GM21423 (cell line): Measurements from ENCODE around the gene GRB10.

Experiments
- ATAC-seq: cut with Tn5 transposase; IDR thresholded peaks from one replicate; pipeline ENCODE4 v1.9.1; 2021; ENCODE audit warnings: mild to moderate bottlenecking, moderate library complexity; ENCODE audit not compliant: unreplicated experiment

GRB10 gene

DNA sequence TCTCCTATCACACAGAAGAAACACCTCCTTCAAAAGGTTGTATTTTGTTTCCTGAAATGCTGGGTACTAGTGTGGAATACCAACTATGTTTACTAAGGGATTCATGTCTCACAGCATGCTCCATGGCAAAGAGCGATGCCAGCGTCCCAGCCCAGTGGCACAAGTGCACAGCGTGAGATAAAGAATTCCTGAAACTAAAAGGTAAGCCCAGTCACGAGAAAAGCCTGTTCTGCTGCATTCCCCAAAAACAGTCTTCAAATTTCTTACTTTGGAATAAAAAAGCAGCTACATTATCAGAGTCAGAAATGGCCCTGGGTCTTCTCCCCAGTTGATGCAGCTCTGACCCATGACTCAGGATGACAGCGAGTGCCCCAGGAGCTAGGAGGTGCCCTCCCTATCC, 164.4 kb downstream of the GRB10 start:
- no peak for ATAC-seq

DNA sequence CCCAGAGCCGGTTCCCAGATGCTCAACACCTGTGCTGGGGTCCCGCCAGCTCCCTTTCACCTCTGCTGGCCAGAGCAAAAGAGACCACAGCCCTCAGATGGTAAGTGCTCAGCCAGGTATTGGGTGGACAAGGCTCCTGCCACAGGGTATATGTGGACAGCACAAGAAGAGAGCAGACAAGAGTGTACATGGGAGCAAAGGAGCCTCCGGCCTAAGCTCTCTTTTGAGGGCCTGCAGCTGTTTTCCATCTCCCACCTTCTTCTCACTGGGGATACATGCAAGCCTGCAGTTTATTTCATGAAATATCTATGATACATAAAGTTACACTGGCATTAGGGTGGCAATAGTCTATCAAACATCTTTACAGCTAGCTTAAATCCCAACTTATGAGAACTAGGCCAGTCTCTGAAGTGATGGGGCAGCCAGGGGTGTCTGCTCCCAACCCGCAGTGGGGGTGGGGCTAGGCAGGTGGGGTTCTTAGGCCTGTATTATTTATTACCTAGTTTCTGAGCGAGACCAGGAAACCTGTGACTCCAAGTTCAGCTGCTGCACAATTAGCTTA, 167.1 kb downstream of the GRB10 start:
- no peak for ATAC-seq

DNA sequence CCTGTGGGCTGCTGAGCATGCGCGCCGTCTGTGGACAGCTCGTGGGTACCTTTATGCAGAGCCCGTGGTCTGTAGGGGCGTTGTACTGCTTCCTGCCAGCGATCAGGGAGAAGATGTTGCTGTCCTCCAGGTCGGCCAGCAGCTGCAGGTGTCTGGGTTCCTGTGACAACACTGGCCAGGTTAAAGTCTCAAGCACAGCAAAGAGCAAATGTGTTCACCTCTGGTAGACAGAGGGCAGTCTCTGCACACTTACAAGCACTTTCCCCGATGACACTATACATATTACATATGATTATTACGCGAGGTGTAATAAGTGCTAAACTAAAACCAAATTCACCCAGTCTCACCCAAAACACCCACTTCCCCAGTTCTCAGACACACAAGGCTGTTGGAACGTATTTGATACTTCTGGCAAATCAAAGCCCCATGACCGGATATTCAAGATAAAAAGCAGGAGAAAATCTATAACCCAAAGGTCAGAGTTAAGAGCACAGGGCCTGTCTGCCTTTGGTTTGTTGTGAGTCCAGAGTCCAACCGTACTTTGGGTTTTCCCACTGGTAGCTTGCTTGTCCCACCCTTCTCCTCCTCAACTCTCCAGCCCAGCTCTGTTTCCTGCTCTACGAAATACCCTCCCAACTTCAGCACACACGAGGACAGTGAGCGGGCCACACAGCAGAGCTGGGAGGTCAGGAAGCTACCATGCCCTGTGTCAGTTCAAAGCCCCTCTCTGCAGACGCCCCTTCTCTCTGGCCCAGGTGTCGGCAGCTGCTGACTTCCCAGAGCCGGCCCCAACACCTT, 167.8 kb downstream of the GRB10 start:
- ATAC-seq, result no peak

DNA sequence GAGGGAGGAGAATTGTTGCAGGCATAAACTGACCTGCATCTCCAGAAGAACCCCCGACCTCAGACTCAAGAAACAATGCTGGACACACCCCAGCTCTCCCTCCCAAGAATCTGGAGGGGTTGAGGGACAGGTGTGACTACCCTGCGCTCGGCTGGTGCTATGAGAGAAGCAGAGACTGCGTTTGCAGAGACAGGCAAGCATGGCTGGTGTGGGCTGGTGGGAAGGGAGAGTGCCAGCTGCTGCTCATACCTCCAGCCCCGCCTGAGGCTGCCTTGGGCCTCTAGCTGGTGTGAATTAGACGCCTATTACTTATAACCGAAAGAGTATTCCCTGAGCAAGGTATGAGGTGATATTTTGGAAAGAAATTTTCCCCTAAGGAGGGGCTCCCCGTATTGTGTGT, 169.2 kb downstream of the GRB10 start:
- ATAC-seq, result no peak

DNA sequence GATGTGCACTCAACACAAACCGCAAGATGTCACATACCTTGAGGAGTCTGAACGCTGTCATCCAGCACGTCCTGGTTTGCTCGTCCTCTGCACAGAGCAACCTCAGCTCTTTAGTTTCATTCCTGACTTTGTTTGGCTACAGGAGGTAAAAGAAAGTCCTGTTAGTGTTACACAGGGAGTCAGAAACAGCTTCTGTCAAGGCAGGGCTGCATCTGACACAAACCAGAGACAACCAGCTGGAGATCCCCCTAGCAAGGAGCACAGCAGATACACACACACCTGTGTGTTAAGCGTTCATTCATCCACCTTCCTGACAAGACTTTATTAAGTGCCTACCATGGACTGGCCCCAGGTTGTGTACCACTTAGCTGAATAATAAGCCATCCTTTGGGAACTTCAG, 170.0 kb downstream of the GRB10 start:
- ATAC-seq, result no peak

DNA sequence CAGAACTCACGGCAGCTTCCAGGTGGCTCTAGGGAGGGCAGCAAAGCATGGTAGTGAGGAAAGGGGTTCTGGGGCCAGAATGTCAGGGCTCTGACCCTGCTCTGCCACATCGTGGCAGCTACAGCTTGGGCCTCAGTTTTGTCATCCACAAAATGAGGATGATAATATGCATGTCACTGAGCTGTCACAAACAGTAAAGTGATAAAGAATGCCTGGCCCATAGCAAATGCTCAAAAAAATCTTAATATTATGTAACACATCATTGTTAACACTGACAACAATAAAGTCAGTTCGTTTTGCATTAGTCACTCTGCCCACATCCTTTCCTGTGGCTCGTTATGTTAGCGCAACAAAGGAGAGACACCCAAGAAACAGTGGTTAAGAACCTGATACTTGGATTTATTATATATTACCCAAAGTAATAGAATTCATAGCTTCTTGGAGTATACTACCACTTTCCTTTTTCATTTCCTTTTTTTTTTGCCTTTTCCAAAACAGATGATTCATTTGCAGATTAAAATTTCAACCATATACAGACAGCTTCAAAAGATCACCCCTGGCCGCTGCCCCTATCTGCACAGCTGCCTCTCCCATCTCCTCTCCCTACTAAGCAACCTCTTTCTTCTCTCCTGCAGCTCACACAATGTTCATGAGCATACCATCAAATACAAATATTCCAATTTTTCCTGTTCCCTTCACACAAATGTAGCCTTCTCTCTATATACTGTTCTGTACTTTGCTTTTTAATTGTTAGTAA, 172.0 kb downstream of the GRB10 start:
- peak; percentile 66 for ATAC-seq

DNA sequence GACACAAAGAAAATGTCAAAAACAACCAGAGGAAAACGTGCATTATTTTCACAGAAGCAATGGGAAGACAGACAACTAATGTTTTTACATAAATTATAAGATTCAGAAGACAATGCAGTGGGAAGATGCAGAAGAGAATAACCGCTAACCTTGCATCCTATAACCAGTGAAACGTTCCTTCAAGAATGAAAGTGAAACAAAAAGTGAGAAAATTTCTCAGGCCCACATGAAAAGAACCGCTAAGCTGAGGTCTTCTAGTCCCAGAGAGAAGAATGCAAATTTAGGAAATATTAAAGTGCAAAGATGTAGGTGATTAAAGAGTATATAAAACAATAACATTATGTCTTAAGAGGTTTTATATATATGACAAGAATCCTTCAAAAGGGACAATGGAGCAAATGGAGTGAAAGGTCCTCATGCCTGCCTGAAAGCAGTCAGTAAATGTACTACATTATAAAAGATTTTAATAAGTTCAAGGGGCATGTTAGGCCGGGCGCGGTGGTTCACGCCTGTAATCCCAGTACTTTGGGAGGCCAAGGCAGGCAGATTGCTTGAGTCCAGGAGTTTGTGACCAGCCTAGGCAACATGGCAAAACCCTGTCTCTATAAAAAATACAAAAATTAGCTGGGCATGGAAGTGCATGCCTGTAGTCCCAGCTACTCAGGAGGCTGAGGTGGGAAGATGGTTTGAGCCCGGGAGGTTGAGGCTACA, 174.3 kb downstream of the GRB10 start:
- no peak for ATAC-seq

DNA sequence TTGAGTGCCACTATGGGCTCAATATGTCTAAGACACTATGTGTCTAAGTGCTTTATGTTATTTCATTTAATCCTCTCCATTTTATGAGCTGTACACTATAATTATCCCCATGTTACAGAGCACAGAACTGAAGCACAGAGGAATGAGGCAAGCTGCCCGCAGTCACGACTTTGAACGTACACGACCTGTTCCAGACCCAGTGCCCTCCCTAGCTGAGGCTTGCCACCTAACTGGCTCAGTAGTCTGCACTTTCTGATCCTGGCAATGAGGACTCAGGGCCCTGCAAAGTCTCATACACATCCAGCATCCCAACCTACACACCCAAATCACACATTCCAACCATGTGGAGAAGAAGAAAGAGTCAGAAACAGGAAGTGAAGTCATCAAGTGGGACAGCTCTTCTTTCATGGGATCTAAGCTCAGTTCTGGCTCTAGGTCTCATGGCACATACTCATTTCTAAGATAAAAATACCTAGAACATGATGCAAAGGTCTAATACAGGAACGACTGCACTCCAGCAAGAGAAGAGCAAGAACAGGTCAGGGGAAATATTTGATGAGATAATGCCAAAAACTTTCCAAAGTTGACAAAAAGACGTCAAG, 175.1 kb downstream of the GRB10 start:
- no peak for ATAC-seq

DNA sequence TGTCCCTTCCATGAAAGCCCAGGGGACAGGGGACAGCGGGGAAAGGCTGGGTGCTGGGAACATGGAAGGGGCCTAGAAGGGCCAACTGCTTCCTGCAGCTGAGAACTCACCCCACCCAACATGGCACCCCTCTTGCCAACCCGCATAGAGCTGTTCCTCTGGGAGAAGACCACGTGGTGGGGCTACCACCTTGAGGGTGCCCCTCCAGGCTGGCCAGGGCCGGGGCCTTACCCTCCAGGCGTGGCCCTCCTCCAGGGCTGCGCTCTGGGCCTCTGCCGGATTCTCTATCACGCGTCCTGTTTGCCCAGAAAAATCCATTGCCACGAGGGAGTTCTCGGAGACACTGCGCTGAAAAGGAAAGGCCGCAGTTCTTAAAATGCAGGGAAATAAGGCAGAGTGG, 177.6 kb downstream of the GRB10 start:
- ATAC-seq, result no peak

DNA sequence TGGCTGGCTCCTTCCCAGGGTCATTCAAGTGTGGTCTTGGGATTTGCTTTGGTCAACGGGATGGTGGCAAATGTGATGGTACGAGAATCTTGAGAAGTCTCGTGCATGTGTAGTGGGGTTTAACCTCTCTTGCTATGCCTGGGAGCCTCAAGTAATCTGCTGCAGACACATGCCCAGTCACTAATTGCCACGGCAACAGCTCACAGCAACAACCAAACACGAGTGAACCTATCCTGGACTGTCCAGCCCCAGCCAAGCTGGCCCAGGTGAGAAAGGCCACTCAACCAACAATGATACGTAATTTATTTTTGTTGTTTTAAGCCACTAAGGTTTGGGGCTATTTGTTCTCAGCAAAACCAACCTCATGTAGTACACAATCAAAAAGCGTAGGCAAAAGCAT, 179.4 kb downstream of the GRB10 start:
- ATAC-seq, result no peak

DNA sequence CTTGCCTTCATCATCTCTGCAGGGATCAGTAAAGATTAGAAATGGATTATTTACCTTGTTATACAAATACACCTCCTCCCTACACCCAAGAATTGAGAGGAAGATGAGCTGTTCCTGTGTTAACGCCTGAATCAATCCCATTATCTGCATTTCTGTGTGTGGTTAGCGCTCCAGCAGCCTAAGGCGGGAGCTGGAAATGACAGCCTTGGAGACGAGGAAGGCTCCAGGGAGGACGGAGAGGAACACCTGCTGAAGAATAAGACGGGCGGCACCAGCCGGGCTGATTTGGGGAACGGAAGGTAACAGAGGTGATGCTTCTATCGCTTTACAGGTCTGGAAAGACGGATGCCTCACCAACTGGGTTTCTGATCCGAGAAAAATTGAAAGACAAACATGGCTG, 183.3 kb downstream of the GRB10 start:
- ATAC-seq, result no peak

DNA sequence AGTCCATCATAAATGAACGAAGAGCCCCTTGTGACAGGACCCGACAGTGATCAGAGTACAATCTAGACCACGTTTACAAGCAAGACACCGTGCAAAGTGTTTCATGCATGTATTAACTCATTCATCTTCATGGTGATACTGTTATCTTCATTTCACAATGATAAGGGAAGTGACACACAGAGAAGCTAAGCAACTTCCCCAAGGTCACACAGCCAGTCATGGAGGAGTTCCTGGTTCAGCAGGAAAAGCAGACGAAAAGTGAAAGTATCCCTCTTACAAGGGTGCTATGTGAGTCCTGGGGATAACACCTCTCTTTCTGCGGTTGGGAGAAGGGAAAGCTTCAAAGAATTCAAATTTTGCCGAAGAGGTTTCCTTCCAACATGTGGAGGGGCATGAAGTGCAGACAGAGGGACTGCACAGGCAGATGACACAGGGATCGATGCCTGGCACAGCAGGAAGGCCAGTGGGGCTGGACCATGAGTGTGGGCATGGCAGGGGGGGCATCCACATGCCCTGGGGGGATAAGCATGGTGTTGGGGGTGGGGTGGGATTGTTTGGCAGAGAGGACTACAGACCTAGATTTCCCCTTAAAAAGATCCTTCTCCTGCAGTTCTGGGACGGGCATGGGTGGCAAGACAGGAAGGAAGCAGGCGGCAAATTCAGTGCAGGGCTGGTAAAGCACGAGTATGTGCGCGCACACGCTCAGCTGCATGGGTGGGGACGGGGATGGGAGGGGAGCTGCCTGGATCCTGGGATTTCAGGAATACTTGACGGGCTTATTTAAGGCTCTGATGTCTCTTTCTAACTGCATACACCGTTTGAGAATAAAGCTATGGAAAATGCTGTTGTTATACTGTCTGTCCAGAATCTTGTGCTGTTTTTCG, 184.0 kb downstream of the GRB10 start:
- ATAC-seq, result no peak

DNA sequence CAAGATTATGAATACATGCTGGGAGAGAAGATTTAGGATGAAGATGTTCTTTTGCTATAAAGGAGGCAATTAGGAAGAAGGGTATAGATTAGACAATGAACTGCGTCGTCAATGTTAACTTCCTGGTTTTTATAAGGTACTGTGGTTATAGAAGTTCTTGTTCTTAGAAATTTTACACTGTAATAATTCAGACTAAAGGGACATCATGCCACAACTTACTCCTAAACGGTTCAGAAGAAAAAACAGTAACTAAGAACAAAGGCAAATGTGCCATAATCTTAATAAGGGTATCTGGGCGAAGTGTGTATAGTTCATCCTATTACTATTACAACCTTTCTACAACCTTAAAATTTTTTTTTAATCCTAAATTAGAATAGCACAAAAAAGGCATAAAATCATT, 186.2 kb downstream of the GRB10 start:
- no peak for ATAC-seq

DNA sequence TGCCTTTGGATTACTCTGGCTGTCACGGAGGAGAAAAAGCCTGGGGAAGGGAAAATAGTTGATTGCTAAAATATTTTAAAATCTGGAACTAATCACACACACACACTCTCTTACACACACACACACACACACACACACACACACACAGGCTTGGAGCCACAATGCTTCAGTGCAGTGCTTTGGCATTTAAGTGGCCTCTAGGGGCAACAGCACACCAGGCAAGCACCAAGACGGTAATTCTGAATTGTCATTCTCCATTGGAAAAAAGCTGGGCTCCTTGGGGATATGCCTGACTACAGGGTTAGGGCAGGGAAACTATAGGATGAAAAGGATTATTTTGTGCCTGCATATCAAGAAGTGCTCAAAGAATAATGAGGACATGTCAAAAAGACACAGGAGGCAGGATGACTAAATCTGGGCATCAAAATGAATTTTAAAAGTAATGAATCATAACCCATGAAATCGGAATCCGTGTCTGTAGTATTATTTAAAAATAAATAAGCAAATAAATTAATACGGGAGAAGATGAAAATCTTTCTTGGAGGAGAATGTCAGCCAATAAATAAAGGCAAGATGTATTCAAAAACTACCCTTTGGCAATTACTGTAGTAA, 187.1 kb downstream of the GRB10 start:
- ATAC-seq, result no peak

DNA sequence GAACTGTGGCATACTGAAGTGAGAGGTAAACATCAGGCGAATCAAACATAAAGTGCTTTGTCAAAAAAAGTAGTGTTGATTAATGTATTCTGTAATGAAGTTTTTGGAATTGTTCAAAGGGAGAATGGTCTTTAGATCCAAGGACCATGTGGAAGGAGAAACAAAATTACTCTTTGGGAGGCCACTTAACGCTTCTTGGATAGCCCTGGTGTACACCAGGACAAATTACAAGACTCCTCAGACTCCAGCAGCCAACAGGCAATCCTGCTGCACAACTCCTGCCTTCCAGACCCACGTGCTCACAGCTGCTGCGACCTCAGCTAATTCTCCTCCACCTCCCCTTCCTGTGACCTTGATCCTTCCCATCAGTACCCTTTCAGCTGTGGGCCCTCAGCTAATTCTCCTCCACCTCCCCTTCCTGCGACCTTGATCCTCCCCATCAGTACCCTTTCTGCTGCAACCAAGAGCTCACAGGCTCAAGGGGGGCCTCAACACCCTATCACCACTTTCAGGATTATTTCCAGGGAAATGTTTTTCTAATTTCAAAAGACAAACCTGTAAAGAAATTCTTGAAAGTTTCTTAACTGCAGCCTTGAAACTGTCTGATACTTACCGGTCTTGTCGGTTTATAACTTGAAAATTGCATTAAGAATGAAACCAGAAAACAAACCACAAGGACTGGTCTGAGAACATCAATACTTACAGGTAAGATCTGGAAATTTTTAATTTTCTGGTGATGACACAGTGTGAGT, 187.8 kb downstream of the GRB10 start:
- peak; percentile 34 for ATAC-seq

DNA sequence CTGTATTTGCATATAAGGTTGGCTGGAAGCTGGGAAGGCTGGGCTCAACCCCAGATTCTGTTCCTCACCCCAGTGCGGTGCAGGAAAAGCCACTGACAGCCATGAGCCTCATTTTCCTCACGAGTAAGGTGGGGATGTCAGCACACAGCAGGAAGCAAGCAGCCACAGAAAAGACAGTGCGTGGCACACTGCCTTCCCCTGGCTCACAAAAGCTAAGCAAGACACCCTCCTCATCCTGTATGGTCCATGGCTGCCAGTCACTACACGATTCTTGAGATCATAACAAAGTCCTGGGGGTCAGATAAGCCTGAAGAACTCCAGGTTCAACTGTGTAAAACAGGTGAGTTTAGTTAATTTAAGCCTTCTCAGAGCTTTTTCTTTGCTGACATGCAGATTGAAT, 188.6 kb downstream of the GRB10 start:
- ATAC-seq, result no peak

DNA sequence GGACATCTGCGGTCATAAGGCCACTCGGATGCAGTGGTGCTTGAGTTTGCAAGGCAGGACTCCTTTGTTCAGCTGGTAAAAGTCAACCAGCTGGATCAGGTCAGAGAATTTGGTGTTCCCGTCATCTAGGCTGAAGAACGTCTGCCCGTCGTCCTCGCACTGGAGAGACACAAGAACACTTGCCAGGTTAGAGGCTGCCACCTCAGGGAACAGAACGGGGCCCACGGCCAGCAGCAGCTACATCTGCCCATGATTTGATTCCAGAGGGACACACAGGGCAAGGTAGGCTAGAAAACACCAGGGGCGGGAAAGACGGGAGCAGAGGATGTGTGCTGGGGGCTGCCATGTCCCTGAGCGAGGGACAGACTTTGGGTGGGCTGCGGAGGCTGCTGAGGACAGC, 189.8 kb downstream of the GRB10 start:
- ATAC-seq, result no peak

DNA sequence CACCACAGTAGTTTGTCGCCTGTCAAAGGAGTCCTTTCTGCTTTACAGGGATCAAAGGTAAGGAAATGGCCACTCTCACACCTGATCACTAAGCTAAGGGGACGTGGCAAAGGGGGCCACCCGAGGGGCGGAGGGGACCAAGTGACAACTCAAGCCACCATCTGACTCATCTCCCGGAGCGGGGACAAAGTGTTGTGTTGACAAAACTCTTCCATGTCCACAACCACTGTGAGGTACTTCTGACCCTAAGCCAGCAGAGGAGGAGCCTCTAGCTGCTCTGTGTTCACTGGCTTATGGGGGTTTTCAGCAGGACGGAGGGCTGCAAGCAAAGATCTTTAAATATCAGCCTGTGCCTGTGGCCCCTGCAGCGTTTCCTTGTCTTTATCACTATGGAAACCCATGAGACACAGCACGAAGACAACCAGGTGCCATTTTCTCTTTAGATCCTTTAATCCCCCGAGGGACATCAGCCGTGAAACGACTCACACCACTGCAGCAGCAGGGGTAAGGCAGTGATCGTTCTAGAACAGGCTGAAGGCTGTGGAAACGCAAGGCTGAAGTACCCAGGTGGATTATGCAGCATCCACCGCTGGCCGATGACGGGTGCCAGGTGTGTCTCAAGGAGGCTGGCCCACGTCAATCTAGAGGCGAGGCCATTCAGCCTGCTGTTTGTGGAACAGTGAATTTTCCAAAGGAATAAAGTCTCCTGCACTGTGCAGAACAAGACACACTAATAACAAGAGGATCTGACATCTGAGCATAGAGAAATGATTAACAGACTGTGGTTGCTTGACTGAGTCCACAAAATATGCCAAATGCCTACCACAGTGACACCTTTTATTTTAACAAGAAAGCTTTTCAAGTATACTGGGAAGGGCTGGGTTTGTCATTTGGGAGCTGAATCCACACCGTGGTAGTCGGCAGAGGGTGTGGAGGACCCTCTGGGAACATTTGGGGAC, 190.9 kb downstream of the GRB10 start:
- ATAC-seq, result peak; percentile 62
